ENCODE results near the gene HBZ.
"Not testable (repeated sequence)": the region's sequence is repeated elsewhere in the genome, so short reads cannot be mapped to it uniquely, and the experiment has no call there.

The HBZ gene

GRCh38 chr16:165539-166374 is 13.3 kb downstream of the HBZ start, which contains the start of gene HBM:
HBM (plus strand) TSS chr16:165978; CDS start chr16:165998, 20 bp downstream.
- no peak for TF ChIP-seq CTCF (IDR thresholded peaks at IDR 0.05; ENCODE audit: control insufficient read depth, insufficient read depth, low read depth, low read length, missing control alignments)
- DNase-seq (ENCODE audit: low read depth), result no peak
- H3K4me3 ChIP-seq (ENCODE audit: control insufficient read depth, low read depth, low read length), result no peak within 1 kb of the TSS

- no peak for DNase-seq (ENCODE audit: low read depth)
- no peak overlapping the region for H3K4me3 ChIP-seq (ENCODE audit: control insufficient read depth, low read depth, low read length)
- TF ChIP-seq CTCF (IDR thresholded peaks at IDR 0.05; ENCODE audit: control insufficient read depth, insufficient read depth, low read depth, low read length, missing control alignments), result no peak
These were observed 14.1 kb downstream of the HBZ start for GRCh38 chr16:166375-167121.

- no peak overlapping the region for H3K4me3 ChIP-seq (ENCODE audit: control insufficient read depth, low read depth, low read length)
These were observed 14.8 kb downstream of the HBZ start for GRCh38 chr16:167122-167690.

GRCh38 chr16:168424-168823 is 16.0 kb downstream of the HBZ start:
- DNase-seq (ENCODE audit: low read depth), result no peak
- no peak for TF ChIP-seq CTCF (IDR thresholded peaks at IDR 0.05; ENCODE audit: control insufficient read depth, insufficient read depth, low read depth, low read length, missing control alignments)

More at GRCh38 chr16:167122-167690, 14.8 kb downstream of the HBZ start:
- DNase-seq (ENCODE audit: low read depth), result no peak
- TF ChIP-seq CTCF (IDR thresholded peaks at IDR 0.05; ENCODE audit: control insufficient read depth, insufficient read depth, low read depth, low read length, missing control alignments), result no peak

GRCh38 chr16:169014-169413 is 16.6 kb downstream of the HBZ start:
- DNase-seq (ENCODE audit: low read depth), result no peak
- TF ChIP-seq CTCF (IDR thresholded peaks at IDR 0.05; ENCODE audit: control insufficient read depth, insufficient read depth, low read depth, low read length, missing control alignments), result no peak
- no peak overlapping the region for H3K4me3 ChIP-seq (ENCODE audit: control insufficient read depth, low read depth, low read length)

More at GRCh38 chr16:168424-168823, 16.0 kb downstream of the HBZ start:
- no peak overlapping the region for H3K4me3 ChIP-seq (ENCODE audit: control insufficient read depth, low read depth, low read length)

GRCh38 chr16:170088-170507 is 17.7 kb downstream of the HBZ start:
- DNase-seq (ENCODE audit: low read depth); H3K4me3 ChIP-seq (ENCODE audit: control insufficient read depth, low read depth, low read length): not testable (repeated sequence)

Data from AG09309 (cell line).